ENCODE data around the gene ANKRD63. TPM values are rescaled to one million over a fixed set of nuclear protein-coding genes. Genes with fewer than 3 reads are reported as not detected.

The ANKRD63 gene, protein sequence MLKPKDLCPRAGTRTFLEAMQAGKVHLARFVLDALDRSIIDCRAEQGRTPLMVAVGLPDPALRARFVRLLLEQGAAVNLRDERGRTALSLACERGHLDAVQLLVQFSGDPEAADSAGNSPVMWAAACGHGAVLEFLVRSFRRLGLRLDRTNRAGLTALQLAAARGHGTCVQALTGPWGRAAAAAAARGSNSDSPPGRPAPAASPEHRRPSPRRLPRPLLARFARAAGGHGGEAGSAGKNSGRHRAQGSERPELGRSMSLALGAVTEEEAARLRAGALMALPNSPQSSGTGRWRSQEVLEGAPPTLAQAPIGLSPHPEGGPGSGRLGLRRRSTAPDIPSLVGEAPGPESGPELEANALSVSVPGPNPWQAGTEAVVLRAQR
- total RNA-seq = not detected in 2 replicates

DNA sequence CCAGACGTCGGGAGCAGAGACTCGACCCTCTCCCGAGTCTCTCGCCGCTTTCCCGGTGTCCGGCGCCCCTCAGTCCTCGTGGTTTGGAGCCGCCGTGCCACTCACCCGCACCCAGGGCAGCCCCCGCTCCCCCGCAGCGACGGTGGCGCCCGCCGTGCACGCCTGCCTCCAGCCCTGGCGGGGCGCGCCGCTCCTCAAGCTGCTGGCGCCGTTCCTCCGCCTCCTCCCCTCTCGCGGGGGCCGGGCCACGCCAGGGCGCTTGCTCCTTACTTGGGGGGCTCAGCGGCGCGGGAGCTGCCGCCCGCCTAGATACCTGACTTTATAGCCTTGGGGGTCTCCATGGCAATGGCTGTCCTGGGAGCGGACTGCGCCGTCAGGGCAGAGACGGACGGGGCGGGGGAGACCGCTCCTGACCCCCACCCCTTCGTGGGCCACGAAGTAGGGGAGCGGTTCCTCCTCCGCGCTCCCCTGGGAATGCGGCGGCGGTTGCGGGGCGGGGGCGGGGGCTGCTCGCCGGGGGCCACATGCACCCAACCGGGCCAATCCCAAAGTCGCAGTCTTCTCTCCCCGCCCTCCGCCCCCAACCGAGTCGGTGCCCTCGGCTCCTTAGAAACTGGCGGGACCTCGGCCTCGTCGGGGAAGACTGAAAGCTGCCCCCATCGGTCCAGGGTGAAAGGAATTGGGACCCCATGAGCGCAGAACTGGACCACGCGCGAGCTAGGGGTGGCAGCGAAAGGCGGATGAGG is at the start of gene ANKRD63:
TSS of gene ANKRD63 (minus strand) at position 196 of the 746 bp plus-strand sequence. CDS start 478 bp downstream, outside the sequence.
- intact Hi-C loops (cut with micrococcal nuclease) = no loop called here

DNA sequence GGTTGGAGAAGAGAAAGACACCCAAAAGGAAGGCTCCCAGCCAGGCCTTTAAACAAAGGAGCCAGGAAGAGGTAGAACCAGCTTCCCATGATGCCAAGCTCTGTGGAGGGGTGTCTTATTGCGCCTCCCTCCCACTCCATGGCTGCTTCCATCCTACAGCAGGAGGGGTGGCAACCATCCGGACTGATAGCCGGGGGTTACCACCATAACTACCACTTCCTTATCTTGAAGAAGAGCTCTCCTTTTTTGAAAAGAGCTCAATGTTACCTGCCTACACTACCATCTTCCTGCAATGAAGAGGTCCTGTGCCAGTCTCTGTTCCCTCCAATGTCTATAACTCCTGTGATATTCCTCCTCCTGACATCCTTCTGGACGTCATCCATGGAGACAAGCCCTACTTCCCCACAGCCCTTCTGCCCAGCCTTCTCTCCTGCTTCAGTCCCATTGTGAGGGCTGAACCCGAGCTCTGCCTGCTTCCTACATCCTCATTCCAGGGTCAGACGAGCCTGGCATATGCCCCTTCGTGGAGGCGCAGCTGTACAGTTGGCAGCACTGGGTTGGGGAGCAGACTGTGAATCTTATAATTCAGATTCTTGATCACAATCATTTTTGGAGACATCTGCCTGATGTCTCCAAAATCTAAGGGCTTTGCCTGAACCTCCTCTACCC is 49.4 kb upstream of the ANKRD63 start:
- intact Hi-C loops (cut with micrococcal nuclease) = loop anchor here (1.0 kb wide), 1 partner anchor 11 kb away; no protein-coding TSS in a partner anchor

DNA sequence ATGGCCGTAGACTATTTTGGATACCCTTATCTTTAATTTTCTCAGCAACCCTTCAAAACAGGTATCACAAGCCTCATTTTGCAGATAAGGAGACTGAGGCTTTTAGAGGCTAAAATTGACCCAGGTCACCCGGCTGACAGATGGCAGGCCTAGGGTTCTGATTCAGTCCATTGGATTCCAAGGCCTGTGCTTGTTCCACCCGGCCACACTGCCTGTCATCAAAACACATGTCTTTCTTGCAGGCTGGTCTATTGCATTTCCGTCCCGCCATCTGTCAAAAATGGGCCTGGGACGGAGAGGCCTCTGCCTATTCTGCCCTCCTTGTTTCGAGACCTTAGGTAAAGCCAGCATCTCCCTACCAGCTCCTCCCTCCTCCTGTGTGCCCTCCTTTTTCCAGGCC is 48.8 kb upstream of the ANKRD63 start:
- intact Hi-C loops (cut with micrococcal nuclease) = loop anchor here (1.0 kb wide), 1 partner anchor 10 kb away; no protein-coding TSS in a partner anchor

DNA sequence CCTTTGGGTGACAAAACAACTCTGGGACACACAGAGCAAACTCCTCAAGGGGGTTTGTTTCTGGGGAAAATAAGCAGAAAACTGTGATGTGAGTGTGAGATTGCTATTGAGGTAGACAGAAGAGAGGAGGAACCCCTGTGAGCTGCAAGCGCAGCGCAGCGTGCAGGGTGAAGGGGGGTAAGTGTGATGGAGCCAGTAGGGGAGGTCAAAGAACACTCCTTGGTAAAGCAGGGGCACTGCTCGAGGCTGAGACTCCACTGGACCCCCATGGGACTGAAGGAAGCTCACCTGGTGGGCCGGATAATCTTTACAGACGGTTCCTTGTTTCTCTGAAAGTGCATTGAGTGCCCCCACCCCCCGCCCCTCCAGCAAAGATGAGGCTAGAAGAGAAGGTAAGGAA is 48.2 kb upstream of the ANKRD63 start:
- intact Hi-C loops (cut with micrococcal nuclease) = no loop called here

DNA sequence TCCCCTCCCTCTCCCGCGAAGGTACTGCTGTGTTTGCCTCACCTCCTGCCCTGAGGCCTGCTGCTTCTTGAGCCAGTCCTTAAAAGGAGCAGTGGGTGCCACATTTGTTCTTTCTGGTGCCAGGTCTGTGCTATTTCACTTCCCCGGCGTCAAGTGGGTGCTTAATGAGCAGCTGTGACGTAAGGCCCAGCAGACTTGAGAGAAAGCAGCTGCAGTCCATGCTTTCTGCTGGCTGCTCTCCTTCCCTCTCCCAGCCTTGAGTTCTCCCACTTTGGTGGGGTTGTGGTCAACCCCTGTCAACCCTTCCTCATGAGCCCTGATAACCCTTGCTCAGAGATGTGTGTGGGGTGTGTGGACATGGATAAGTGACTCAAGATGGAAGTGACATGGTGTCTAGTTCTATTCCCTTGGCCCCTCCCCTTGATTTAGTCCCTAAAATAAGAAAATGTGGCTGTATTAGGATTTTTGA is 47.5 kb upstream of the ANKRD63 start:
- intact Hi-C loops (cut with micrococcal nuclease) = no loop called here

DNA sequence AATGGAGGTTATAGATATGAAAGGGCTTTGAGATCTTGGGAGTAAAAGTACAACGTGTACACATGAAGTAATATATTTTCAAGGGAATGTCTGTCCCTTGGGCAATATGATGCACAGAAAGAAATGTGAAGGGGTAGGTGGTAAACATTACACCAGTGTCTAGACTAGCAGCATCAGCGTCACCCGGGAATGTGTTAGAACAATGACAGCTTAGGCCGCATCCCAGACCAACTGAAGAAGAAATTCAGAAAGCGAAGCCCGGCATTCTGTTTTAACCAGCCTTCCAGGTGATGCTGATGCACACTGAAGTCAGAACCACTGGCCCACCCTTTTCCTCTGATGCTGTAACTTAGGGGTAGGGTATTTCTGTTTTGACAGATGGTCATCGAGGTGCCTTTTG is 46.9 kb upstream of the ANKRD63 start:
- intact Hi-C loops (cut with micrococcal nuclease) = loop anchor here (10.0 kb wide), 1 partner anchor 365 kb away; the partner anchor contains the start of gene RAD51

DNA sequence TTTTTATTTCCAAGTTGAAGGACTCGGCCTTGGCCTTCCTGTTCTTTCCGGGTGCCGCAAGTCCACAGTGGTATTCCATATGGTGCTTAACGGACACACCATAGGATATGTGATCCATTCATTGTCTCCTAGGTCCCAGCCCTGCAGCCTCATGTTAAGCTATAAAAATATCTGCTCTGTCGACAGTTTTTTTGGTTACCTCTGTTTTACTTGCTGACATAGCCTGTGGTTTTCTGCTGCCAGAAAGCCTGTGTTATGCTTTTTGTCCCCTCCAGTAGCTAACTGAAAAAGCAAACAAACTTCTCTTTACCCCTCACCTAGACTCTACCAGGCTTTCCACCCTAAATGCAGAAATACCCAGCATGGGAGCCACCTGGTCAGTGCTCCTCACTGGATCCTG is 45.9 kb upstream of the ANKRD63 start:
- intact Hi-C loops (cut with micrococcal nuclease) = loop anchor here (10.0 kb wide), 1 partner anchor 366 kb away; the partner anchor contains the start of gene RAD51

DNA sequence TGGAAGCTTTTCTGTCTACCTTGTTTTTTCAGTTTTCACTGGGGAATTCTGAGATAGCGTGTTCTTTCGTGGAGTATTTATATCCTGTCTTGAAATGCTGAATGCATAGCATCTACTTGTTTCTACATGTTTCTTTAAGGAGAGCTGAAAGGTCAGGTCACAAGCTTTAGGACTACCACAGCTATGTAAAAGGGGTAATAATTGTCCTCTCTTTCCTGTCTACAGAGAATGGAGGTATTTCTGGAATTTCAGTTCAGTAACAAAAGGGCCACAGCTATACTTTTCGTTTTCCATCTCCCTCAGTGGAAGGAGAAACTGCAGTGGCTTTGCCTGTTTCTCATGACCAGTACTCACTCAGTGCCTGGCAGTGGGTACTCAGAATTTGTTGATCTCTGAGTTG is 45.3 kb upstream of the ANKRD63 start:
- intact Hi-C loops (cut with micrococcal nuclease) = loop anchor here (10.0 kb wide), 1 partner anchor 367 kb away; the partner anchor contains the start of gene RAD51

DNA sequence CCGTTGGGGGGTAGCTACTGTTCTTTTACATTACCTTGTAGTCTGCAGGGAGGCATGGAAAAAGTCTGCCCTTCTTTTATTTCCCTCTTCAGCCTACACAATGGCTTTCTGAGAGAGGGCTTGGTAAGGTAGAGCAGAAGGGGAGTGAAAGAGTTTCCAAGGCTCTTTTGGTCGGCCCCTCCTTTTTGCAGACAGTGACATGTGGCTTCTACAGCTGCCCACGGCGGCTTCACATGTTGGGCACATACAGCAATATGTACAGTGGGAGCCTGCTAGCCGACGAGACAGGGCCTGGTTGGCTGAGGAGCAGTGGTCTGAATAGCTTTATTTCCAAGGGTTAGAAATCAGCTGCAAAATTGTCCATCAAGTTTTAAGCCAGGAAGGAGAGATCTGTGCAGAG is 44.6 kb upstream of the ANKRD63 start:
- intact Hi-C loops (cut with micrococcal nuclease) = loop anchor here (10.0 kb wide), 1 partner anchor 367 kb away; the partner anchor contains the start of gene RAD51

DNA sequence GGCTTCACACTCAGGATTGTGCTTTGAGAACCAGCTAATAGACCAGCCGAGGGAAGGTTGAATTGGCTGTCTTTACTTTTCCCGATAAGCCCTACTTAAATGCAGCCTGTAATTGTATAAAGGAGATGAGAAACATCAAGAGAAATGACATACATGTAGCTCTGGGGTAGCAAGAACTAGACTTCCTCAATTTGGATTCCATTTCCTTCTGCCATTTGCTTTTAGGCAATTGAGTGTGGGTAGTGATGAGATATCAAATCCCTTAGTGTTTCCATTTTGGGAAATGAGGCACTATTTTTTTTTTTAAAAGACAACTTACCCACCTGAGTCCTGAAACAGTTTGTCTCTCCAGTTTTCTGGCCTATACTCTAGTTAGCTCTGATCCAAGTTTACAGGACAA is 42.8 kb upstream of the ANKRD63 start:
- intact Hi-C loops (cut with micrococcal nuclease) = loop anchor here (10.0 kb wide), 1 partner anchor 369 kb away; the partner anchor contains the start of gene RAD51

DNA sequence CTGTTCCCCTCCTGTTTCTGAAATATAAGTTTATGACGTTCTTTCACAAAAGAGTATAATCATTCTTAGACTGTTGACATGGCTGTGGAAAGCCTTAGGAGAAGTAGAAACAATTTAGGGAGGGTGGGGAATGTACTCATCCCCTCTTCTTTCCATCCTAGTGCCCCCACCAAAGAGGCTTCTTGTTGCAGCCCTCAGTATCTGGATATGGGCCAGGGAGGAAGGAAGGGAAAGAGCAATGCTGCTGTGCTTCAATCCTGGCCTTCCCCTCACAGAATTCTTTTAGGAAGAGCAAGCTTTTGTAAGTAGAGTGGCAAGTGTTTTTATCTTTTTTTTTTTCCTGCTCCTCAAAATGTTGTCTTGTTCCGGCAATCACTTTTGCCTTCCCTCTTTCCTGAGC is 42.3 kb upstream of the ANKRD63 start:
- intact Hi-C loops (cut with micrococcal nuclease) = loop anchor here (10.0 kb wide), 1 partner anchor 370 kb away; the partner anchor contains the start of gene RAD51

DNA sequence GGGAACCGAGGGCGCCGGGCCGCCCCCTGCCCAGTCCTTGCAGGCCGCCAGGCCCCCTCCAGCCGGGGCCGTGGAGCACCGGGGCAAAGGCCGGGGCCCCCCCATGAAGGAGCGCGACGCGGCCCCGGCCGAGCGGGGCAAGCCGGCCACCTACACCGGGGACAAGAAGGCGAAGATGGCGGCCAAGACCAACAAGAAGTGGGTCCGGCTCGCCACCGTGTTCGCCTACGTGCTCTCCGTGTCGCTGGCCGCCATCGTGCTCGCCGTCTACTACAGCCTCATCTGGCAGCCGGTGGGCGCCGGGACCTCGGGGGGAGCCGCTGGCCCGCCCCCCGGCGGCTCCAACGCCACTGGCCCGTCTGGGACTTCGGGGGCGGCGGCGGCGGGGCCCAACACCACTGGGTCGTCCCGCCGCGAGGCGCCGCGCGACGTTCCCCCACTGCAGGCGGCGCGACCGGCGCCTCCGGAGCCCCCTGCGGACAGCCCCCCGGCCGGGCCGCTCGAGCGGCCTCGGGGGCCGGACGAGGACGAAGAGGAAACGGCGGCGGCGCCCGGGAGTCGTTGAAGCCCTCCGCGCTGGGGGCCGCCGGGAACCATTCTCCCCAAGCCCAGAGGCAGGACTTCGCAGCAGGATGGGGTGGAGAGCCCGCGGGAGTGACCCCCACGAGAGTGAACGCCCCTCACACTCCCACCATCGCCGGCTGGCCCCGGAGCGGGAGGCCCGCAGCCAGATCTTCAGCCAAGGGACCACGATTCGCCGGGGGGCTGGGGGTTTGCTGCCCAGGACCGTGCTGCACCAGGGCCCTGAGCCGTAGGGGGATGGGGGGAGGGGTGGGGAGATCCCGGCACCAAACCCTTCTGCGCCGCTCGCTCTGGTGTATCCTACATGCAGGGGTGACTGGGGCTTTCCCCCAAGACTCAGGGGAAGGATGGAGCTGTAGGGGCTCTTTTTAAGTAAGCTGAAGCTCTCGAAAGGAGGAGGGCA is 41.4 kb upstream of the ANKRD63 start:
- intact Hi-C loops (cut with micrococcal nuclease) = loop anchor here (1.0 to 10.0 kb wide), 12 partner anchors 34 to 793 kb away; partner anchors contain the start of genes BAHD1, CCDC32, DISP2 and EIF2AK4

DNA sequence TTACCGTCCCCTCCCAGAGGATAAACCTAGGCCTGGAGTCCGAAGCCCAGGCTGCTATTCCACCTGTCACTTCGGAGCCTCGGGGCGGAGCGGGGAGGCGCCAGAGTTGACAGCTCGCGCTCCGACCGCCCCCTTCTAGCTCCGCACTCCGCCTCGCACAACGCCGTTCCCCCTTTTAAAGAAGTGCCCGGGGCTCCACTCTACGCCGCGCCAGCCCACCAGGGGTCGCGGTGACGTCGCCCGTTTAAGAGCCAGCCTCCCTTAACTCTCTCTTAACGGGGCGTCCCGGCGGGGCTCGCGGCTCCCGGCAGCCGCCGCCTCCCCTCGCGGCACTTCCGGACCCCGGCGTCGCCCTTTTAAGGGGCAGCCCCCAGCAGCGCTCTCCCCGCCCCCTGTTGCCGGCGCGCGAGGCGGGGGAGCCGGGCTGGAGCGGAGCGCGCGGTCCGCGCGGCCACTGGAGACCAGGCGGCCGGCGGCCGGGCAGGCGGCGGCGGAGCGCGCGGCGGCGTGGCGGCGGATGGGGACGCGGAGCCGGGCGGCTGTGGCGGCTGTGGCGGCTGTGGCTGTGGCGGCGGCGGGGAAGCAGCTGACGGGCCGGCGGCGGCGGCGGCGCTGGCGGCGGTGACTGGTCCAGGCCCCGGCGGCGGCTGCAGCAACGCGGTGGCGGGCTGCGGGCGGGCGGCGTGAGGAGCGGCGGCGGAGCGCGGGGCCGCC is 40.5 kb upstream of the ANKRD63 start, which contains the start of gene INAFM2:
TSS of gene INAFM2 (plus strand) at position 454 of the 714 bp plus-strand sequence. CDS start 364 bp downstream, outside the sequence.
- intact Hi-C loops (cut with micrococcal nuclease) = loop anchor here (1.0 to 10.0 kb wide), 12 partner anchors 35 to 794 kb away; partner anchors contain the start of genes BAHD1, CCDC32, DISP2 and EIF2AK4

DNA sequence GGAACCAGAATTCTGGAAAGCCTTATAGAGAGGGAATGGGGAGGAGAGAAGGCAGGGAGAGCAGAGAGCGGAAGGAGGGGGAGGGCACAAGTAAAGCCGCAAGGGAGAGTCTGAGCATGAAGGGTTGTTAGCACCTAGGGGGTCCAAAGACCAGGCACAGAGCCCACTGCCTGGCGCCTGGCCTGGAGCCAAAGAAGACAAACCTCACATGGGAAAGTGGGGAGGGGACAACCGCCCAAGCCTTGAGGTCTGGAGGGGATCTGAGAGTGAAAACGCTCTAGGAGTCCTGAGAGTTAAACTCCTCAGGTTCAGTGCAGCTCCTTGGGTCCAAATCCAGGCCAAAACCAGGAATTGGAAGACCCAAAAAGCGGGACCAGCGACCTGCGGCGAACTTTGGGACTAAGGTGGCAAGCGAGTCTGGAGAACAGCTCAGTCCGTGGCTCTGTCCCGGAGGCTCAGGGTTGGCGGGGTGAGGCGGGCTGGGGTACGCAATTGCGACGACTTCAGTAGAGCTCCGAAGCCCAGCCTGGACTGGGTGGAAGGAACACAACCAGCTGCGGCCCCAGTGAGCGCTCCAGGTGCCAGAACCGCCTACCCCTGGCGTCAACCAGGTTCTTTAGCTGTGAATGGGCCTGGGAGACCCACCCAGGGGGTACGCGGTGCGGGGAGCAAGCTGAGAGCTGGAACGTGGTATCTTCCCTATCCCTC is 39.8 kb upstream of the ANKRD63 start:
- intact Hi-C loops (cut with micrococcal nuclease) = loop anchor here (1.0 to 10.0 kb wide), 12 partner anchors 36 to 795 kb away; partner anchors contain the start of genes BAHD1, CCDC32, DISP2 and EIF2AK4

DNA sequence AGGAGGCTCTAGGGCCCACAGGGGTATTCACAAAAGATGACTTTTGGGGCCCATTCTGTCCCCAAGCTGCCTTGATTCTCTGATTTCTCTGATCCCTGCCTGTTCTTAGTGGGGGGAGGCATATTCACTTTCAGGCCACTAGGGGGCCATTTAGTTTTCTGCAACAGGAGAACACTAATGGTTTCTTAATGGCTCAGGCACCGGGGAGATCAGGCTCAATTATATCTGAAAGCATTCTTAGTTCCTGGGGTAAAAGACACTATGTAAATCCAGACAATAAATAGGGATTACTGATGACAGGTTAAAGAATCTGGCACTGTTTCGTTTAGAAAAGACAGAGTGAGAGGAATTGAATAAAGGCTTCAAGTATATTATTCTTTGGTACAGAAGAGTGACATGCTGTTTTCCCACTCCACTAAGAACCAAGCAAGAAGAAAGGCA is 38.1 kb upstream of the ANKRD63 start:
- intact Hi-C loops (cut with micrococcal nuclease) = loop anchor here (1.0 to 10.0 kb wide), 8 partner anchors 11 to 796 kb away; partner anchors contain the start of genes EIF2AK4, INO80, PLCB2 and RAD51

DNA sequence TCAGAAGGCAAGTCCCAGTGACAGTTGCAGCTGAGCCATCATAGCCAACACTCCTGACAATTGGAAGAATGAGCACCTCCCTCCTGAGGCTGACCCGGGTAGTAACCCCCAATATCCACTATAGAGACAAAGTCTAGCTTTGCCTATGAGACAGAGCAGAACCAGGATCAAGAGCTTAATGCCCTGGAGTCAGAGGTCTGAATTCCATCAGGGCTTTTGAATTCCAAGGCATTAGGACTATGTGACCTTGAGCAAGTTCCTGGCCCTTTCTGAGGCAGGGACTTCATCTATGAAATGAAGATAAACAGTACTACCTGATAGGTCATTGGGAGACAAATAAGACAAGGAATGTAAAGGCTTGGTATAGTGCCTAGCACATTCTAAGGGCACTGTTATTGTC is 37.5 kb upstream of the ANKRD63 start:
- intact Hi-C loops (cut with micrococcal nuclease) = loop anchor here (5.0 to 10.0 kb wide), 4 partner anchors 103 to 797 kb away; partner anchors contain the start of genes EIF2AK4, INO80 and RAD51

DNA sequence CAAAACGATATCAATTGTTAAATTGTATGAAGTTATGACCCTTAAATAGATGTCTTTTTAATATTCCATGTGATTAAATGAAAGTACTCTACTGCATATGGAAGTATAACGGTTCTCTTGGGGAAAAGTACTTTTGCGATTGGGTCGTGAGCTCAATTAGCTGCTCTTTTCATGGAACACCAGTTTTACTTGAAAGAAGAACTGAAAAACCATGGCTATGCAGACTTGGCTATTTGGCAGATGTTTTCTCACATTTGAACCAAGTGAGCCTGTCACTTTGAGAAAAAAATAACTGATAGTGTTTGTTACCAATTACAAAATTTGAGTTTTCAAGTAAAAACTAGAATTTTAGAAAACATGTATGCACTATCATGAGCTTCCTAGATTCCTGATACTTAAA is 34.7 kb upstream of the ANKRD63 start:
- intact Hi-C loops (cut with micrococcal nuclease) = no loop called here

DNA sequence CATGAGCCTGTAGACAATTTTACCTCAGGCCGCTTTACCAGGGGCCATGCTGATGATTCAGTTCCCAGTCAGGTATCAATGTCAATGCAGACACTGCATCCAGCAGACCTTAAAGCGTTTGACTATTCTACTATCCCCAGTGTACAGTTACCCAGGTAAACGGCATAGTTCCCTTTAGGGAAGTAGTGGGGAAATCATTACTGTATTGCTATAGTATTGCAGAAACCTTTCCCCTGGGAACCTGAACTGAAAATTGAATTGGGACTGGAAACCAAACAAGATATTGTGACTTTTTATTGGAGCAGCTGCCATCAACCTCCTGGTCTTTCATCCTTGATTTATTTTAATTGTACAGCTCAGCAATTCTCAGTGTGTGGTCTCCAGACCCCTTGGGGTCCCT is 34.1 kb upstream of the ANKRD63 start:
- intact Hi-C loops (cut with micrococcal nuclease) = no loop called here
